Naive B cell (primary cell): ENCODE data around the gene PSMA8. TPM values are rescaled to one million over a fixed set of nuclear protein-coding genes. Genes with fewer than 3 reads are reported as not detected.
"Not testable (repeated sequence)": the region's sequence is repeated elsewhere in the genome, so short reads cannot be mapped to it uniquely, and the experiment has no call there.

Experiments used
- ATAC-seq, 2 donors: fragments of 150-1000 bp; cut with Tn5 transposase; 2 replicates each; pipeline ENCODE4 v1.10.0; 2021; ENCODE audit warnings: low read depth in 2 of 2, mild to moderate bottlenecking in 2 of 2, moderate library complexity in 2 of 2
- DNase-seq: peaks from one replicate; pipeline ENCODE4 v3.0.0; 2022
- H3K27ac Mint-ChIP-seq, 6 donors: one replicate each; pipeline ENCODE4 v1.8.0; 2020 to 2022; ENCODE audit warnings: mild to moderate bottlenecking in 6 of 6, mixed read lengths in 6 of 6, moderate library complexity in 5 of 6, inconsistent platforms in 2 of 6
- H3K27me3 Mint-ChIP-seq, 3 donors: one replicate each; pipeline ENCODE4 v1.8.0; 2021 to 2022; ENCODE audit warnings: mixed read lengths in 3 of 3, mild to moderate bottlenecking in 1 of 3
- H3K36me3 Mint-ChIP-seq, 2 donors: one replicate each; pipeline ENCODE4 v1.8.0; 2020 to 2022; ENCODE audit warnings: mixed read lengths in 2 of 2, inconsistent platforms in 1 of 2, mild to moderate bottlenecking in 1 of 2
- H3K4me1 Mint-ChIP-seq, 3 donors: one replicate each; pipeline ENCODE4 v1.8.0; 2020 to 2022; ENCODE audit warnings: mixed read lengths in 3 of 3, inconsistent platforms in 1 of 3, mild to moderate bottlenecking in 1 of 3, moderate library complexity in 1 of 3
- H3K4me3 Mint-ChIP-seq, 8 donors: one replicate each; pipeline ENCODE4 v1.8.0; 2020 to 2022; ENCODE audit warnings: mild to moderate bottlenecking in 8 of 8, mixed read lengths in 8 of 8, moderate library complexity in 8 of 8, inconsistent platforms in 2 of 8
- H3K9me3 Mint-ChIP-seq, 7 donors: one replicate each; pipeline ENCODE4 v1.8.0; 2020 to 2022; ENCODE audit warnings: mixed read lengths in 7 of 7, mild to moderate bottlenecking in 5 of 7, inconsistent platforms in 2 of 7, moderate library complexity in 1 of 7
- polyA plus RNA-seq, 6 donors: library from polyadenylated mRNA; unstranded; fragments of 300-500 nt; fragmentation: Illumina TruSeq; gene quantifications; one replicate each; pipeline ENCODE4 v1.2.3, GENCODE V29; 2021; ENCODE audit warnings: low read depth in 6 of 6

Gene PSMA8
- polyA plus RNA-seq, 6 donors from 2014 or later: 0.76 to 3.9 (median 2.9) TPM

- H3K9me3 Mint-ChIP-seq: no peaks in the 10 kb centered on the region
- no peaks in the 10 kb centered on the region for H3K36me3 Mint-ChIP-seq
- ATAC-seq (peak; percentile 85 to 88), DNase-seq (peak; percentile 94)
- peak within 1 kb of the TSS; percentile 94 to 99 (median 98) for H3K27ac Mint-ChIP-seq
- peaks cover 24 to 36% (median 32%) of the 10 kb centered on the region in 3 donors for H3K4me1 Mint-ChIP-seq
- H3K27me3 Mint-ChIP-seq: no peaks in the 10 kb centered on the region
- H3K4me3 Mint-ChIP-seq: peak within 1 kb of the TSS; percentile 87 to 98 (median 97)
Observed at GRCh38 chr18:26226229-26227050, 92.8 kb downstream of the PSMA8 start, which contains the start of gene TAF4B. Gene TAF4B, plus strand, starts transcription at chr18:26226445. Its CDS starts 489 bp downstream, at chr18:26226934.

GRCh38 chr18:26227051-26227670, 93.5 kb downstream of the PSMA8 start:
- H3K27ac Mint-ChIP-seq: peak overlapping the region; percentile 86 to 97 (median 94)
- H3K4me1 Mint-ChIP-seq: peaks cover 24 to 43% (median 32%) of the 10 kb centered on the region in 3 donors
- H3K36me3 Mint-ChIP-seq: no peaks in the 10 kb centered on the region
- ATAC-seq (no peak), DNase-seq (no peak)
- H3K27me3 Mint-ChIP-seq: no peaks in the 10 kb centered on the region
- H3K4me3 Mint-ChIP-seq: peak overlapping the region; percentile 87 to 98 (median 97)
- H3K9me3 Mint-ChIP-seq: no peaks in the 10 kb centered on the region

- Mint-ChIP-seq H3K9me3 (no peaks in the 10 kb centered on the region), H3K27me3 (no peaks in the 10 kb centered on the region), H3K36me3 (no peaks in the 10 kb centered on the region), H3K4me1 (peaks cover 34 to 58% (median 43%) of the 10 kb centered on the region in 3 donors), H3K27ac (peak overlapping the region in 4 of 6 donors; percentile 11 to 86 (median 25)), H3K4me3 (peak overlapping the region; percentile 22 to 97 (median 91))
- DNase-seq (no peak), ATAC-seq (no peak)
Observed at GRCh38 chr18:26228562-26229260, 95.0 kb downstream of the PSMA8 start.

GRCh38 chr18:26230497-26230896, 96.8 kb downstream of the PSMA8 start:
- H3K27ac Mint-ChIP-seq: peak overlapping the region in 1 of 6 donors; percentile 70
- no peaks in the 10 kb centered on the region for H3K9me3 Mint-ChIP-seq
- ATAC-seq (no peak), DNase-seq (no peak)
- no peaks in the 10 kb centered on the region for H3K27me3 Mint-ChIP-seq
- H3K36me3 Mint-ChIP-seq: no peaks in the 10 kb centered on the region
- H3K4me3 Mint-ChIP-seq: peak overlapping the region in 2 of 8 donors; percentile 46 to 58
- peaks cover 44 to 69% (median 47%) of the 10 kb centered on the region in 3 donors for H3K4me1 Mint-ChIP-seq

GRCh38 chr18:26233208-26233607, 99.5 kb downstream of the PSMA8 start:
- no peak for DNase-seq
- no peaks in the 10 kb centered on the region for H3K27me3 Mint-ChIP-seq
- H3K9me3 Mint-ChIP-seq: no peaks in the 10 kb centered on the region
- H3K27ac Mint-ChIP-seq: peak overlapping the region in 2 of 6 donors; percentile 42 to 44
- no peaks in the 10 kb centered on the region for H3K36me3 Mint-ChIP-seq
- peaks cover 41 to 74% (median 47%) of the 10 kb centered on the region in 3 donors for H3K4me1 Mint-ChIP-seq
- ATAC-seq: no peak
- H3K4me3 Mint-ChIP-seq: peak overlapping the region in 2 of 8 donors; percentile 36 to 64

- Mint-ChIP-seq H3K4me1 (peaks cover 39 to 63% (median 41%) of the 10 kb centered on the region in 3 donors), H3K27ac (peak overlapping the region in 1 of 6 donors; percentile 52), H3K9me3 (peaks cover 0 to 13% (median 7%) of the 10 kb centered on the region in 7 donors)
- H3K36me3 Mint-ChIP-seq, ATAC-seq, DNase-seq, H3K4me3 Mint-ChIP-seq, H3K27me3 Mint-ChIP-seq: not testable (repeated sequence)
Observed at GRCh38 chr18:26237363-26237762, 103.7 kb downstream of the PSMA8 start.

GRCh38 chr18:26238718-26239117, 105.0 kb downstream of the PSMA8 start:
- peaks cover 9 to 16% of the 10 kb centered on the region in 2 donors for H3K36me3 Mint-ChIP-seq
- not testable (repeated sequence) for DNase-seq, ATAC-seq, H3K4me3 Mint-ChIP-seq, H3K27ac Mint-ChIP-seq, H3K27me3 Mint-ChIP-seq
- H3K9me3 Mint-ChIP-seq: peaks cover 4 to 20% (median 16%) of the 10 kb centered on the region in 7 donors
- H3K4me1 Mint-ChIP-seq: peaks cover 29 to 52% (median 30%) of the 10 kb centered on the region in 3 donors

- DNase-seq, ATAC-seq, H3K27me3 Mint-ChIP-seq, H3K27ac Mint-ChIP-seq: not testable (repeated sequence)
- peaks cover 10 to 21% (median 15%) of the 10 kb centered on the region in 3 donors for H3K4me1 Mint-ChIP-seq
- peaks cover 8 to 34% (median 27%) of the 10 kb centered on the region in 7 donors for H3K9me3 Mint-ChIP-seq
- peak overlapping the region in 1 of 8 donors; percentile 35 for H3K4me3 Mint-ChIP-seq
- peaks cover 13 to 29% of the 10 kb centered on the region in 2 donors for H3K36me3 Mint-ChIP-seq
Observed at GRCh38 chr18:26242392-26242791, 108.7 kb downstream of the PSMA8 start.

Other genes starting within 250 kb of the PSMA8 start
- gene SS18, start 43.3 kb upstream of the PSMA8 start, polyA plus RNA-seq: 10 to 100 TPM; 31.4 to 53.5 (median 41.2) TPM
- 10 to 100 TPM in 4 of 6 donors, 1 to 10 TPM in 2; 4.9 to 13.5 (median 11.4) TPM for gene TAF4B, start 92.6 kb downstream of the PSMA8 start, polyA plus RNA-seq